PC-9 (cell line): ENCODE results near the gene SERAC1. TPM values are rescaled to one million over a fixed set of nuclear protein-coding genes. Genes with fewer than 3 reads are reported as not detected.

Experiments used
- BruUV-seq: library from RNA; stranded (reverse); fragments of 400-500 nt; replicated peaks from 2 replicates; lab custom pipeline; 2021; lab: Mats Ljungman, UMichigan
- CTCF ChIA-PET: fragments of 300-600 bp; sonication (Branson Sonifier 250); formaldehyde crosslinking; loops from one replicate; lab custom pipeline; 2022; ENCODE audit warnings: antibody characterized with exemption; lab: Charles Lee
- POLR2A ChIA-PET: fragments of 300-600 bp; sonication (Branson Sonifier 250); formaldehyde crosslinking; loops from one replicate; lab custom pipeline; 2022; ENCODE audit warnings: antibody characterized with exemption; ENCODE audit not compliant: unreplicated experiment; lab: Charles Lee
- DNase-seq, 2 experiments: peaks; one replicate each; pipeline versions ENCODE4 v3.0.0 to v3.0.0-alpha.2; 2015 to 2022; ENCODE audit warnings: mixed read lengths in 1 of 2
- H2AFZ ChIP-seq: fragments of 200-600 bp; sonication (generic); 2 replicates; pipeline ENCODE4 v1.8.1; 2017; ENCODE audit warnings: antibody characterized with exemption
- H3F3A ChIP-seq: fragments of 200-600 bp; sonication (generic); 2 replicates; pipeline ENCODE4 v1.8.1; 2017; ENCODE audit warnings: antibody characterized with exemption, mild to moderate bottlenecking, low read depth; ENCODE audit not compliant: insufficient read depth
- H3K27ac ChIP-seq: fragments of 200-600 bp; sonication (generic); 2 replicates; pipeline ENCODE4 v1.6.1; 2016; ENCODE audit warnings: mixed run types
- H3K27me3 ChIP-seq: fragments of 200-600 bp; sonication (generic); 2 replicates; pipeline ENCODE4 v1.6.1; 2016; ENCODE audit warnings: low read depth, mixed run types; ENCODE audit not compliant: insufficient read depth
- H3K36me3 ChIP-seq: fragments of 200-600 bp; sonication (generic); 2 replicates; pipeline ENCODE4 v1.6.1; 2016; ENCODE audit warnings: low read depth, mixed run types
- H3K4me1 ChIP-seq: fragments of 200-600 bp; sonication (generic); replicated peaks from 2 replicates; pipeline ENCODE4 v1.6.1; 2016; ENCODE audit warnings: mixed run types; ENCODE audit not compliant: insufficient read depth
- H3K4me2 ChIP-seq: fragments of 200-600 bp; sonication (generic); 2 replicates; pipeline ENCODE4 v1.6.1; 2017; ENCODE audit warnings: mixed run types
- H3K4me3 ChIP-seq: fragments of 200-600 bp; sonication (generic); 2 replicates; pipeline ENCODE4 v1.6.1; 2016; ENCODE audit warnings: mixed run types
- H3K79me2 ChIP-seq: fragments of 200-600 bp; sonication (generic); 2 replicates; pipeline ENCODE4 v1.6.1; 2017; ENCODE audit warnings: low read depth, mixed run types
- H3K9me2 ChIP-seq: fragments of 200-600 bp; sonication (generic); 2 replicates; pipeline ENCODE4 v1.8.1; 2017; ENCODE audit warnings: mild to moderate bottlenecking; ENCODE audit not compliant: insufficient read depth
- H3K9me3 ChIP-seq: fragments of 200-600 bp; sonication (generic); 2 replicates; pipeline ENCODE4 v1.8.1; 2016; ENCODE audit warnings: low read depth; ENCODE audit not compliant: insufficient read depth
- H4K20me1 ChIP-seq: fragments of 200-600 bp; sonication (generic); 2 replicates; pipeline ENCODE4 v1.8.1; 2017; ENCODE audit not compliant: insufficient read depth
- CTCF ChIP-seq: fragments of 200-600 bp; sonication (generic); conservative IDR thresholded peaks from 2 replicates; pipeline ENCODE4 v1.6.1; 2017; ENCODE audit warnings: mixed run types, antibody characterized with exemption, mild to moderate bottlenecking, moderate library complexity
- EZH2 ChIP-seq: fragments of 200-600 bp; sonication (generic); IDR thresholded peaks from 2 replicates; pipeline ENCODE4 v1.8.0; 2017; ENCODE audit warnings: antibody characterized with exemption, low read depth
- intact Hi-C: fragments of 100-400 bp; cut with micrococcal nuclease; formaldehyde crosslinking; loops from one replicate; pipeline ENCODE4 v1.10.0; 2022; ENCODE audit not compliant: unreplicated experiment
- total RNA-seq: library from RNA; stranded (reverse); gene quantifications from 2 replicates; pipeline ENCODE4 v1.2.3, GENCODE V29; 2021

The SERAC1 gene
- total RNA-seq, 1 experiment from 2014 or later = 4.9 TPM

GRCh38 chr6:158070513-158070912 lies 97.5 kb downstream of the SERAC1 start:
- no peak overlapping the region for H3K4me2 ChIP-seq
- BruUV-seq = no TSS peak
- POLR2A ChIA-PET = no interaction called here
- no peak overlapping the region for H2AFZ ChIP-seq
- no peaks in the 10 kb centered on the region for H3K79me2 ChIP-seq
- H3K27ac ChIP-seq = no peak overlapping the region
- H3F3A ChIP-seq = peaks cover 40% of the 10 kb centered on the region
- H3K4me3 ChIP-seq = no peak overlapping the region
- no peaks in the 10 kb centered on the region for H3K27me3 ChIP-seq
- H3K4me1 ChIP-seq = peaks cover 49% of the 10 kb centered on the region
- H3K36me3 ChIP-seq = peaks cover 27% of the 10 kb centered on the region
- DNase-seq = no peak
- H4K20me1 ChIP-seq = no peaks in the 10 kb centered on the region
- H3K9me2 ChIP-seq = no peaks in the 10 kb centered on the region
- no peak for TF ChIP-seq EZH2
- intact Hi-C loops = no loop called here
- CTCF ChIA-PET = no interaction called here
- H3K9me3 ChIP-seq = no peaks in the 10 kb centered on the region

- H3K4me1 ChIP-seq = peaks cover 49% of the 10 kb centered on the region
- no TSS peak for BruUV-seq
- no peaks in the 10 kb centered on the region for H4K20me1 ChIP-seq
- H3K27me3 ChIP-seq = no peaks in the 10 kb centered on the region
- no peak for DNase-seq
- H3F3A ChIP-seq = peaks cover 40% of the 10 kb centered on the region
- ChIA-PET POLR2A (interaction anchor here (0.7 to 0.8 kb wide), 2 partner anchors 13 to 641 kb away, joined by 5 to 8 read pairs; no protein-coding TSS in a partner anchor), CTCF (interaction anchor here (0.6 to 0.7 kb wide), 2 partner anchors 383 to 754 kb away, joined by 3 to 7 read pairs; no protein-coding TSS in a partner anchor)
- intact Hi-C loops = loop anchor here (2.0 to 5.0 kb wide), 2 partner anchors 37 to 83 kb away; no protein-coding TSS in a partner anchor
- peak overlapping the region; percentile 83 for H3K27ac ChIP-seq
- no peak overlapping the region for H2AFZ ChIP-seq
- H3K4me2 ChIP-seq = peak overlapping the region; percentile 55
- H3K4me3 ChIP-seq = no peak overlapping the region
- TF ChIP-seq CTCF (no peak), EZH2 (no peak)
- H3K9me2 ChIP-seq = no peaks in the 10 kb centered on the region
- H3K79me2 ChIP-seq = no peaks in the 10 kb centered on the region
- peaks cover 27% of the 10 kb centered on the region for H3K36me3 ChIP-seq
- no peaks in the 10 kb centered on the region for H3K9me3 ChIP-seq
These were observed 98.3 kb downstream of the SERAC1 start for GRCh38 chr6:158069800-158070195.

- Histone ChIP-seq H3K4me3 (no peak overlapping the region), H3K4me1 (peaks cover 49% of the 10 kb centered on the region), H3K4me2 (peak overlapping the region; percentile 55), H3K27me3 (no peaks in the 10 kb centered on the region), H2AFZ (no peak overlapping the region), H4K20me1 (no peaks in the 10 kb centered on the region), H3K79me2 (no peaks in the 10 kb centered on the region), H3K9me3 (no peaks in the 10 kb centered on the region), H3K9me2 (no peaks in the 10 kb centered on the region), H3K27ac (peak overlapping the region; percentile 83), H3F3A (peaks cover 40% of the 10 kb centered on the region), H3K36me3 (peaks cover 27% of the 10 kb centered on the region)
- BruUV-seq = no TSS peak
- ChIA-PET POLR2A (interaction anchor here (0.7 to 0.8 kb wide), 2 partner anchors 14 to 641 kb away, joined by 5 to 8 read pairs; no protein-coding TSS in a partner anchor), CTCF (interaction anchor here (0.5 to 0.7 kb wide), 3 partner anchors 382 to 753 kb away, joined by 3 to 7 read pairs (median 3); no protein-coding TSS in a partner anchor)
- intact Hi-C loops = loop anchor here (1.0 to 5.0 kb wide), 3 partner anchors 29 to 82 kb away; no protein-coding TSS in a partner anchor
- TF ChIP-seq CTCF (no peak), EZH2 (no peak)
- peak; percentile 78 to 84 for DNase-seq
These were observed 98.9 kb downstream of the SERAC1 start for GRCh38 chr6:158068893-158069799.
